ENCODE measurements around the gene PRPS1.

PRPS1 gene

DNA sequence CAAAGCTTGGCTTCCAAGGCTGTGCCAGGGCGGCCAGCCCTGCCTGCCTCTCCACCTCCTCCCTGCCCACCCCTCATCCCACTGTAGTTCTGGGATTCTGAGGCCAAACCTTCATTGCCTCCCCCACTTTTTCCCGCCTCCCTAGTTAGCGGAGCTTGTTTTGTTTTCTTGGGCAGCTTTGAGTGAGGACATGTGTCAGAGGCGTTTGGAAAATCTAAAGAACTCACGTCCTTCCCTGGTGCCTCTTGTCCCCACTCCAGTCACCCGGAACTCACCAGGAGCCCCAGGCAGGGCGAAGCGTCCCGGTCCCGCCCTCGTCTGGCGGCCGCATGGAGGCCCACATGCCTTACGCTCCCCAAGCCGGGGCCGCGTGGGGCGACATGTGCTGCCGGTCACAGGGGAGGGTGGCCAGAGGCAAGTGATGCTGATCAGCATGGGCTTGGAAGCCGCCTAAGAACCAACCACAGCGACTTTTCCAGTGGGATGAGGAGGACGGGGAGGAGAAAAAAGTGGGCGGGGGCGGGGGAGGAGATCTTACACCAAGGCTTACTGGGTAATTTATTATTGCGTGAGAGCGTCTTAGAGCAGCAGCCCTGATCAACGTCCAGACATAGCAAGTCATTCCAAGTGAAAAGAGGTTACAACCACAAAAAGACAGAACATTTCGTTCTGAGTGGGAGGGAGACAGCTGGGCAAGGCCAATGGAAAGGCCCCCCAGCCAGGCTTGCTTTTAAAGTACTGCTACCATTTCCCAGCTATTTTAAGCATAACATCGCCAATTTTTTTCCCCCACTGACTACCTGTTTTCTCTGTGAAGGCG, 48.5 kb downstream of the PRPS1 start:
- H3K27ac ChIP-seq (ENCODE audit: insufficient read depth in 1 of 2, low read depth in 1 of 2, low read length in 2 of 2, poor library complexity in 1 of 2, severe bottlenecking in 2 of 2) = peak overlapping the region; percentile 82 to 98
- H3K4me1 ChIP-seq (ENCODE audit: control extremely low read depth in 1 of 4, control insufficient read depth in 4 of 4, insufficient read depth in 4 of 4, low read length in 3 of 4) = peaks cover 22 to 64% (median 51%) of the 10 kb centered on the region in 4 experiments
- no peaks in the 10 kb centered on the region for H3K9me3 ChIP-seq (ENCODE audit: control extremely low read depth in 1 of 5, control insufficient read depth in 4 of 5, insufficient read depth in 2 of 5, low read depth in 1 of 5, low read length in 4 of 5)
- H3K36me3 ChIP-seq (ENCODE audit: control insufficient read depth in 4 of 4, insufficient read depth in 4 of 4, low read length in 3 of 4) = no peaks in the 10 kb centered on the region
- ChIA-PET CTCF (interaction anchor here (0.8 to 3.3 kb wide), 7 partner anchors 17 to 43 kb away, joined by 3 to 27 read pairs (median 5); no protein-coding TSS in a partner anchor), POLR2A (interaction anchor here (0.6 to 2.8 kb wide), 3 partner anchors 35 to 40 kb away, joined by 3 to 20 read pairs (median 3); no protein-coding TSS in a partner anchor)
- H3K4me3 ChIP-seq (ENCODE audit: control insufficient read depth in 1 of 7, extremely low read depth in 1 of 7, insufficient read depth in 4 of 7, low read depth in 2 of 7, low read length in 6 of 7) = peak overlapping the region in 5 of 7 experiments; percentile 43 to 72 (median 50)
- WGBS (ENCODE audit: insufficient coverage) = 43% methylated on average over 12 of the region's 30 CpGs
- DNase-seq = peak; percentile 64 to 77 (median 77)
- H3K27me3 ChIP-seq (replicated peaks in 2 of 5; ENCODE audit: control insufficient read depth in 4 of 5, insufficient read depth in 5 of 5, low read length in 4 of 5) = peaks cover 0 to 16% (median 0%) of the 10 kb centered on the region in 5 experiments

DNA sequence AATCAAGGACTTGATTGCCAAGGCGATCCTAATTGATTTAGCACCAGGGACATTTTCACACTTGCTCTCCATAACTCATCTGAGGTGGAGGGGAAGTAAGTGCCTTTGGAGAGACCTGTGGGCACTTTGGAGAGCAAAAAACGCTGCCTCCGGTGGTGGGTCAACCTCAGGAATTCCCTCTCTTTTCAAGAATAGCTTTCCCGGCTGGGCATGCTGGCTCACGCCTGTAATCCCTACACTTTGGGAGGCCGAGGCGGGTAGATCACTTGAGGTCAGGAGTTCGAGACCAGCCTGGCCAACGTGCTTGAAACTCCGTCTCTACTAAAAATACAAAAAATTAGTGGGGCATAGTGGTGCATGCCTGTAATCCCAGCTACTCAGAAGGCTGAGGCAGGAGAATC, 49.2 kb downstream of the PRPS1 start:
- POLR2A ChIA-PET = interaction anchor here (0.7 to 2.8 kb wide), 3 partner anchors 29 to 39 kb away, joined by 3 to 20 read pairs (median 5); no protein-coding TSS in a partner anchor
- Histone ChIP-seq H3K36me3 (ENCODE audit: control insufficient read depth in 4 of 4, insufficient read depth in 4 of 4, low read length in 3 of 4) (no peaks in the 10 kb centered on the region), H3K27ac (ENCODE audit: insufficient read depth in 1 of 2, low read depth in 1 of 2, low read length in 2 of 2, poor library complexity in 1 of 2, severe bottlenecking in 2 of 2) (peak overlapping the region; percentile 82 to 98), H3K27me3 (replicated peaks in 2 of 5; ENCODE audit: control insufficient read depth in 4 of 5, insufficient read depth in 5 of 5, low read length in 4 of 5) (peaks cover 0 to 16% (median 0%) of the 10 kb centered on the region in 5 experiments), H3K9me3 (ENCODE audit: control extremely low read depth in 1 of 5, control insufficient read depth in 4 of 5, insufficient read depth in 2 of 5, low read depth in 1 of 5, low read length in 4 of 5) (no peaks in the 10 kb centered on the region), H3K4me3 (ENCODE audit: control insufficient read depth in 1 of 7, extremely low read depth in 1 of 7, insufficient read depth in 4 of 7, low read depth in 2 of 7, low read length in 6 of 7) (peak overlapping the region in 3 of 7 experiments; percentile 43 to 72 (median 66)), H3K4me1 (ENCODE audit: control extremely low read depth in 1 of 4, control insufficient read depth in 4 of 4, insufficient read depth in 4 of 4, low read length in 3 of 4) (peaks cover 22 to 64% (median 51%) of the 10 kb centered on the region in 4 experiments)
- WGBS (ENCODE audit: insufficient coverage) = 68% methylated on average over 7 of the region's 10 CpGs
- peak in 2 of 3 donors; percentile 18 to 32 for DNase-seq
- CTCF ChIA-PET = interaction anchor here (0.9 to 3.3 kb wide), 4 partner anchors 18 to 42 kb away, joined by 3 to 27 read pairs (median 12); no protein-coding TSS in a partner anchor

DNA sequence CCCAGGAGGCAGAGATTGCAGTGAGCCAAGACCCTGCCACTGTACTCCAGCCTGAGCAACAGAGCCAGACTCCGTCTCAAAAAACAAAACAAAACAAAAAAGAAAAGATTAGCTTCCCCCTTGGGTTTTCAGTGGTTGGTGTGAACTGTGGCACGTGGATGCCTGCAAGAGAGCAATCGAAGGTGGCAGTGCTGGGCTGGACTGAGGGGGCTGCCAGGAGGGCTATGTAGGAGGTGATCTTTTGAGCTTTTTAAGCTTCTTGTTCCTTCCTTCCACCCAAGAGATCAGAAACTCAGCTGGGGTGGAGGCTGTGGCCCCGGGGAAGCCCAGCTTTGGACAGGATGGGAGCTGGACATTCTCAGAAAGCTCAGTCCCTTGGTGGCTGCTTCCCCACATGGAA, 49.6 kb downstream of the PRPS1 start:
- ChIA-PET POLR2A (interaction anchor here (0.9 to 2.8 kb wide), 2 partner anchors 28 to 34 kb away, joined by 5 to 20 read pairs; no protein-coding TSS in a partner anchor), CTCF (interaction anchor here (2.5 to 3.3 kb wide), 3 partner anchors 35 to 42 kb away, joined by 10 to 27 read pairs (median 13); no protein-coding TSS in a partner anchor)
- Histone ChIP-seq H3K36me3 (ENCODE audit: control insufficient read depth in 4 of 4, insufficient read depth in 4 of 4, low read length in 3 of 4) (no peaks in the 10 kb centered on the region), H3K27ac (ENCODE audit: insufficient read depth in 1 of 2, low read depth in 1 of 2, low read length in 2 of 2, poor library complexity in 1 of 2, severe bottlenecking in 2 of 2) (peak overlapping the region in 1 of 2 experiments; percentile 98), H3K4me3 (ENCODE audit: control insufficient read depth in 1 of 7, extremely low read depth in 1 of 7, insufficient read depth in 4 of 7, low read depth in 2 of 7, low read length in 6 of 7) (no peak overlapping the region), H3K27me3 (replicated peaks in 2 of 5; ENCODE audit: control insufficient read depth in 4 of 5, insufficient read depth in 5 of 5, low read length in 4 of 5) (peaks cover 0 to 16% (median 0%) of the 10 kb centered on the region in 5 experiments), H3K4me1 (ENCODE audit: control extremely low read depth in 1 of 4, control insufficient read depth in 4 of 4, insufficient read depth in 4 of 4, low read length in 3 of 4) (peaks cover 22 to 67% (median 54%) of the 10 kb centered on the region in 4 experiments), H3K9me3 (ENCODE audit: control extremely low read depth in 1 of 5, control insufficient read depth in 4 of 5, insufficient read depth in 2 of 5, low read depth in 1 of 5, low read length in 4 of 5) (no peaks in the 10 kb centered on the region)
- 80% methylated on average over 1 of the region's 4 CpGs for WGBS (ENCODE audit: insufficient coverage)
- DNase-seq = no peak

DNA sequence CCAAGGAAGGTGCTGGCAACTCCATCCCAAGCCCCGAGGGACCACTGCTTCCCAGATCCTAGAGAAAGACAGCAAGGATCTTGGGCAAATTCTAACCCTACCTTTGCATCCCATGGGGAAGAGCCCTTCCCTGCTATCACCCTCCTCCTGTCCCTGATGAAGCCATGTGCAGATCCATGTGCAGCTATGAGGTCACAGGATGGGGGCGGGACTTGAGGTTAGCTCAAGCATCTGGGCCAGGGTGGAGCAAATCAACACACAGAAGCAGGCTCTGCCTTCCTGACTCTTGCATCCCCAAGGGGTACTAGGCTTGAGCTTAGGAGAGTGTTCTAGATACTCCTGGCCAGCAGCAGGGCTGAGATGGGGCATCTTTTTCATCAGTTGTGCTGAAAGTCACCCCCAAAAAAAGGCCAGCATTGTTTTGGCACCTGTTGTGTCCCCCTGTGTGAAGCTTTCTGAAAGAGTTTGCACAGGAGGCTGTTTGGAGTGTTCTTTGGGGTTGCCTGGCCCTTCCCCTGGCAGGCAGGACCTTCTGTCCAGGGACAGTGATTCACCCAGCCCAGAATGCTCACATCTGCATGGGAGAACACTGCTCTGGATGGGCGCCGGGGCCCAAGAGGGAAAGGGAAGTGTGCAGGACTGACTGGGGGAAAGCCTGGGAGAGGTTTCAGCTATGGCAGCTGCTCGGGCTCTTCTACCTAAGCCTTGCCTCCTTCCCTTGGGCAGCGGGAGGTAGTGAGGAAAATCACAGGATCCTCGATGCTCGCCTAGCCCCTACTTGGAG, 50.8 kb downstream of the PRPS1 start:
- Histone ChIP-seq H3K36me3 (ENCODE audit: control insufficient read depth in 4 of 4, insufficient read depth in 4 of 4, low read length in 3 of 4) (no peaks in the 10 kb centered on the region), H3K4me1 (ENCODE audit: control extremely low read depth in 1 of 4, control insufficient read depth in 4 of 4, insufficient read depth in 4 of 4, low read length in 3 of 4) (peaks cover 18 to 70% (median 53%) of the 10 kb centered on the region in 4 experiments), H3K27ac (ENCODE audit: insufficient read depth in 1 of 2, low read depth in 1 of 2, low read length in 2 of 2, poor library complexity in 1 of 2, severe bottlenecking in 2 of 2) (no peak overlapping the region), H3K4me3 (ENCODE audit: control insufficient read depth in 1 of 7, extremely low read depth in 1 of 7, insufficient read depth in 4 of 7, low read depth in 2 of 7, low read length in 6 of 7) (peak overlapping the region in 1 of 7 experiments; percentile 6), H3K27me3 (replicated peaks in 2 of 5; ENCODE audit: control insufficient read depth in 4 of 5, insufficient read depth in 5 of 5, low read length in 4 of 5) (peaks cover 0 to 16% (median 0%) of the 10 kb centered on the region in 5 experiments), H3K9me3 (ENCODE audit: control extremely low read depth in 1 of 5, control insufficient read depth in 4 of 5, insufficient read depth in 2 of 5, low read depth in 1 of 5, low read length in 4 of 5) (no peaks in the 10 kb centered on the region)
- WGBS (ENCODE audit: insufficient coverage) = 51% methylated on average over 3 of the region's 8 CpGs
- ChIA-PET CTCF (interaction anchor here (1.0 to 3.3 kb wide), 4 partner anchors 12 to 40 kb away, joined by 3 to 13 read pairs (median 6); no protein-coding TSS in a partner anchor), POLR2A (no interaction called here)
- peak; percentile 48 to 83 (median 81) for DNase-seq

DNA sequence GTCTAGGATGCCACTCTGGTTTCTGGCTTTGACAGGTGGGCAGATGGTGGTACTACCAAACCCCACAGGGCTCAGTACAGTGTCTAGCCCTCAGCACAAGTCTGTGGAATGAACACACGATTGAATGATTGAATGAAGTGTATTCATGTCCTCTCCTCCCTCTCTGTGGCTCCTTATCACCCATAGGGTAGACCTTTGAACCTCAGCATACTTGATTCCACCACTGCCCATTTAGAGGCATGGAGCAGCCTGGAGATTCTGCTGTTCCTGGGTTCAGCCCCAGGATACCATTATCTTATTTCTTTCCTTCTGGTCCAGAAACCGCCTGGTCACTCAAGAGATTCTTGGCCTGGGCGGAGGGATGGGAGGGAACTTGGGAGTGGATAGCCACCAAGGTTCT, 53.9 kb downstream of the PRPS1 start:
- CTCF ChIA-PET = no interaction called here
- no peak overlapping the region for H3K4me3 ChIP-seq (ENCODE audit: control insufficient read depth in 1 of 7, extremely low read depth in 1 of 7, insufficient read depth in 4 of 7, low read depth in 2 of 7, low read length in 6 of 7)
- no peak for DNase-seq
- H3K27ac ChIP-seq (ENCODE audit: insufficient read depth in 1 of 2, low read depth in 1 of 2, low read length in 2 of 2, poor library complexity in 1 of 2, severe bottlenecking in 2 of 2) = no peak overlapping the region
- no peaks in the 10 kb centered on the region for H3K9me3 ChIP-seq (ENCODE audit: control extremely low read depth in 1 of 5, control insufficient read depth in 4 of 5, insufficient read depth in 2 of 5, low read depth in 1 of 5, low read length in 4 of 5)
- no peaks in the 10 kb centered on the region for H3K36me3 ChIP-seq (ENCODE audit: control insufficient read depth in 4 of 4, insufficient read depth in 4 of 4, low read length in 3 of 4)
- peaks cover 11 to 70% (median 57%) of the 10 kb centered on the region in 4 experiments for H3K4me1 ChIP-seq (ENCODE audit: control extremely low read depth in 1 of 4, control insufficient read depth in 4 of 4, insufficient read depth in 4 of 4, low read length in 3 of 4)
- POLR2A ChIA-PET = no interaction called here
- H3K27me3 ChIP-seq (replicated peaks in 2 of 5; ENCODE audit: control insufficient read depth in 4 of 5, insufficient read depth in 5 of 5, low read length in 4 of 5) = peaks cover 0 to 10% (median 0%) of the 10 kb centered on the region in 5 experiments
- WGBS (ENCODE audit: insufficient coverage) = 93% methylated on average over 2 of the region's 3 CpGs

DNA sequence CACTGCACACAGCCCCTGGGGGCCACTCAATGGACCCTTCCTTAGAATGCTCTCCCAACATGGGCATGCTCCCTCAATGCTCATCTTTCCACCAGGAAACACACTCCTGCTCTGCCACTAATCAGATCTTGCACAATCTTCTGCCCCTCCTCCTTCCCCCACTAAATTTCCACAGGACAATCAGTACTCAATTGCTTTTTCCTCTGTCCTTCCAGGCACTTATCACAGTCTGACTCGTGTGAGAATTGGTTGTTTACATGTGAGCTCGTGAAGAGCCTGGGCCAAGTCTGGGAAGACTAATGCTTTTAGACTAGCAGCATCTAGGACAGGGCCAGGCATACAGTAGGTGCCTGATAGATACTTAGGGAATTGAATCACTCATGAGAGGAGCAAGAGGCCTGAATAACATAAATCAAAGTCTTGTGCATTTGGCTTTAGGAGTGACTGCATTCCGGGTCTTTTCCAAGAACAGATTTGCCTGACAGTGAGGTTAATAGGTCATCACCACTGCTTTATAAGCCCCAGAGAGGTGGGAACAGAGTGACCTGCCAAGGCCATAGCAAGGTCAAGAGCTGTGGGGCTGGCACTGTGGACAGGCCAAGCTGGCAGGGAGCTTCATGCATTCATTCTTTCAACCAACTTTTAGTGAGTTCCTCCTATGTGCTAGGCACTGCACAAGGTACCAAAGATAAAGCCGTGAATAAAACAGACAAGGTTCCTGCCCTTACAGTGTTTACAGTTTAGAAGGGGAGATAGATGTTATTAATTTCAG, 55.0 kb downstream of the PRPS1 start:
- Histone ChIP-seq H3K4me3 (ENCODE audit: control insufficient read depth in 1 of 7, extremely low read depth in 1 of 7, insufficient read depth in 4 of 7, low read depth in 2 of 7, low read length in 6 of 7) (no peak overlapping the region), H3K27ac (ENCODE audit: insufficient read depth in 1 of 2, low read depth in 1 of 2, low read length in 2 of 2, poor library complexity in 1 of 2, severe bottlenecking in 2 of 2) (no peak overlapping the region), H3K27me3 (replicated peaks in 2 of 5; ENCODE audit: control insufficient read depth in 4 of 5, insufficient read depth in 5 of 5, low read length in 4 of 5) (peaks cover 0 to 10% (median 0%) of the 10 kb centered on the region in 5 experiments), H3K9me3 (ENCODE audit: control extremely low read depth in 1 of 5, control insufficient read depth in 4 of 5, insufficient read depth in 2 of 5, low read depth in 1 of 5, low read length in 4 of 5) (no peaks in the 10 kb centered on the region), H3K36me3 (ENCODE audit: control insufficient read depth in 4 of 4, insufficient read depth in 4 of 4, low read length in 3 of 4) (no peaks in the 10 kb centered on the region), H3K4me1 (ENCODE audit: control extremely low read depth in 1 of 4, control insufficient read depth in 4 of 4, insufficient read depth in 4 of 4, low read length in 3 of 4) (peaks cover 9 to 61% (median 47%) of the 10 kb centered on the region in 4 experiments)
- WGBS (ENCODE audit: insufficient coverage) = 65% methylated on average over 4 of the region's 4 CpGs
- DNase-seq = no peak
- ChIA-PET CTCF (interaction anchor here (2.4 kb wide), 1 partner anchor 10 kb away, joined by 16 read pairs; no protein-coding TSS in a partner anchor), POLR2A (no interaction called here)
